Activated B cell treated with CpG ODN at 0.5 μM for 24 hours (primary cell): ENCODE measurements around the gene SH3RF3. TPM values are rescaled to one million over a fixed set of nuclear protein-coding genes. Genes with fewer than 3 reads are reported as not detected.

Source experiments
- ATAC-seq: fragments of 200-7000 bp; cut with Tn5 transposase; one replicate; pipeline ENCODE4 v1.10.0; 2021; ENCODE audit warnings: low read depth, mild to moderate bottlenecking, moderate library complexity
- CTCF ChIA-PET: fragments of 350-600 bp; sonication (Branson Sonifier 250); formaldehyde crosslinking; loops from one replicate; lab custom pipeline; 2021; ENCODE audit warnings: antibody characterized with exemption; lab: Charles Lee
- POLR2A ChIA-PET: fragments of 350-600 bp; sonication (Branson Sonifier 250); formaldehyde crosslinking; loops from one replicate; lab custom pipeline; 2021; ENCODE audit warnings: antibody characterized with exemption; lab: Charles Lee
- DNase-seq: peaks from one replicate; pipeline ENCODE4 v3.0.0; 2022
- H3K27ac Mint-ChIP-seq: one replicate; pipeline ENCODE4 v1.8.0; 2020; ENCODE audit warnings: mixed read lengths
- H3K27me3 Mint-ChIP-seq: one replicate; pipeline ENCODE4 v1.8.0; 2021; ENCODE audit warnings: mixed read lengths
- H3K36me3 Mint-ChIP-seq: one replicate; pipeline ENCODE4 v1.8.0; 2021; ENCODE audit warnings: low read depth, mixed read lengths
- H3K4me1 Mint-ChIP-seq: one replicate; pipeline ENCODE4 v1.8.0; 2021; ENCODE audit warnings: mixed read lengths
- H3K4me3 Mint-ChIP-seq: one replicate; pipeline ENCODE4 v1.8.0; 2020; ENCODE audit warnings: mild to moderate bottlenecking, mixed read lengths
- H3K9me3 Mint-ChIP-seq: one replicate; pipeline ENCODE4 v1.8.0; 2020; ENCODE audit warnings: mixed read lengths
- intact Hi-C: fragments of 100-400 bp; cut with micrococcal nuclease; formaldehyde crosslinking; loops from one replicate; pipeline ENCODE4 v1.15.1; 2024
- total RNA-seq: library from RNA; stranded (reverse); gene quantifications from 2 replicates; pipeline ENCODE4 v1.2.3, GENCODE V29; 2022
- TF ChIP-seq, protein P1 (sequence below): fragments of 200-600 bp; IDR thresholded peaks from one replicate; pipeline ENCODE4 v1.8.0; 2022; ENCODE audit warnings: antibody characterized with exemption, mild to moderate bottlenecking

The SH3RF3 gene
- total RNA-seq, 1 donor from 2014 or later: 0.09 TPM

DNA sequence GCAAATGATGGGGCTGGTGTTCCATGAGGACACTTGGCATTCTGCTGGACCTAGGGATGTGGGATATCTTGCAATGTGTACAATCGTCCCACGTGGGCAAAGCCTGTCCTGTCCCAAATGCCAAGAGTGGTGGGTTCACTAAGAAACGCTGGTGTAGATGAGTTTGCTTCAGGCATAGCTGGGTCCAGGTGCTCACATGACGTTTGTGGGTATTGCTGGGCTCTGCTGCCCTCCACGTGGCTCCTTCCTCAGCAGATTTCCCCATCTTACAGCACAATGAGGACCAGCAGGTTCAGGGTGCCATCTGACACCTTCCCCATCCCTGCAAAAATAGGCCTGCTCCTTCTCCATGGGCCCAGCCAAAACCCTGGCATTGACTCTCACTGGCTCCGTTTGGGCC lies 378.8 kb downstream of the SH3RF3 start:
- intact Hi-C loops: no loop called here
- CTCF ChIA-PET: no interaction called here
- no peaks in the 10 kb centered on the region for H3K9me3 Mint-ChIP-seq
- H3K4me1 Mint-ChIP-seq: no peaks in the 10 kb centered on the region
- peaks cover 4% of the 10 kb centered on the region for H3K27me3 Mint-ChIP-seq
- no peak overlapping the region for H3K27ac Mint-ChIP-seq
- POLR2A ChIA-PET: no interaction called here
- no peak for DNase-seq
- ATAC-seq: no peak
- H3K36me3 Mint-ChIP-seq: no peaks in the 10 kb centered on the region
- TF ChIP-seq, protein P1, sequence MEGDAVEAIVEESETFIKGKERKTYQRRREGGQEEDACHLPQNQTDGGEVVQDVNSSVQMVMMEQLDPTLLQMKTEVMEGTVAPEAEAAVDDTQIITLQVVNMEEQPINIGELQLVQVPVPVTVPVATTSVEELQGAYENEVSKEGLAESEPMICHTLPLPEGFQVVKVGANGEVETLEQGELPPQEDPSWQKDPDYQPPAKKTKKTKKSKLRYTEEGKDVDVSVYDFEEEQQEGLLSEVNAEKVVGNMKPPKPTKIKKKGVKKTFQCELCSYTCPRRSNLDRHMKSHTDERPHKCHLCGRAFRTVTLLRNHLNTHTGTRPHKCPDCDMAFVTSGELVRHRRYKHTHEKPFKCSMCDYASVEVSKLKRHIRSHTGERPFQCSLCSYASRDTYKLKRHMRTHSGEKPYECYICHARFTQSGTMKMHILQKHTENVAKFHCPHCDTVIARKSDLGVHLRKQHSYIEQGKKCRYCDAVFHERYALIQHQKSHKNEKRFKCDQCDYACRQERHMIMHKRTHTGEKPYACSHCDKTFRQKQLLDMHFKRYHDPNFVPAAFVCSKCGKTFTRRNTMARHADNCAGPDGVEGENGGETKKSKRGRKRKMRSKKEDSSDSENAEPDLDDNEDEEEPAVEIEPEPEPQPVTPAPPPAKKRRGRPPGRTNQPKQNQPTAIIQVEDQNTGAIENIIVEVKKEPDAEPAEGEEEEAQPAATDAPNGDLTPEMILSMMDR: no peak
- H3K4me3 Mint-ChIP-seq: no peak overlapping the region

DNA sequence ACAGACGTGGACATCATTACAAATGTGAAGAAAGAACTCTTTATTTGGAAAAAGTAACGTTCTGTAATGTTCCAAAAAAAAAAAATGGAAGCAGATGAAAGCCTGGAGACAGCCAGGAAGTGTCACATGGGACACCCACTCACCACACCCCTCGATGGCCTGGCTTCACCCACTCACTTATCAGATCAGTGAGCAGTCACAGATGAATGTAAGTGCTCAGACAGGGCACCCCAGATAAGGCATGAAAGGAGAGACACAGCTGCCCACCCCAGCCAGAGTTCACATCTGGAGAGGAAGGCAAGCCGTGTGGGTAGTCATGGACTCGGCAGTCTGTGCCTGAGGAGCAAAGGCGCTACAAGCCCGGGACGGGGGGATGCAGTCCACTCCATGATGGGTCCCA lies 379.6 kb downstream of the SH3RF3 start:
- intact Hi-C loops: no loop called here
- TF ChIP-seq, protein P1: no peak
- ChIA-PET POLR2A (no interaction called here), CTCF (interaction anchor here (0.9 to 2.7 kb wide), 2 partner anchors 77 to 381 kb away, joined by 3 to 62 read pairs; partner anchors contain the start of gene SH3RF3)
- no peak overlapping the region for H3K4me3 Mint-ChIP-seq
- H3K27me3 Mint-ChIP-seq: peaks cover 4% of the 10 kb centered on the region
- DNase-seq (no peak), ATAC-seq (no peak)
- no peaks in the 10 kb centered on the region for H3K9me3 Mint-ChIP-seq
- H3K36me3 Mint-ChIP-seq: no peaks in the 10 kb centered on the region
- no peak overlapping the region for H3K27ac Mint-ChIP-seq
- H3K4me1 Mint-ChIP-seq: no peaks in the 10 kb centered on the region

DNA sequence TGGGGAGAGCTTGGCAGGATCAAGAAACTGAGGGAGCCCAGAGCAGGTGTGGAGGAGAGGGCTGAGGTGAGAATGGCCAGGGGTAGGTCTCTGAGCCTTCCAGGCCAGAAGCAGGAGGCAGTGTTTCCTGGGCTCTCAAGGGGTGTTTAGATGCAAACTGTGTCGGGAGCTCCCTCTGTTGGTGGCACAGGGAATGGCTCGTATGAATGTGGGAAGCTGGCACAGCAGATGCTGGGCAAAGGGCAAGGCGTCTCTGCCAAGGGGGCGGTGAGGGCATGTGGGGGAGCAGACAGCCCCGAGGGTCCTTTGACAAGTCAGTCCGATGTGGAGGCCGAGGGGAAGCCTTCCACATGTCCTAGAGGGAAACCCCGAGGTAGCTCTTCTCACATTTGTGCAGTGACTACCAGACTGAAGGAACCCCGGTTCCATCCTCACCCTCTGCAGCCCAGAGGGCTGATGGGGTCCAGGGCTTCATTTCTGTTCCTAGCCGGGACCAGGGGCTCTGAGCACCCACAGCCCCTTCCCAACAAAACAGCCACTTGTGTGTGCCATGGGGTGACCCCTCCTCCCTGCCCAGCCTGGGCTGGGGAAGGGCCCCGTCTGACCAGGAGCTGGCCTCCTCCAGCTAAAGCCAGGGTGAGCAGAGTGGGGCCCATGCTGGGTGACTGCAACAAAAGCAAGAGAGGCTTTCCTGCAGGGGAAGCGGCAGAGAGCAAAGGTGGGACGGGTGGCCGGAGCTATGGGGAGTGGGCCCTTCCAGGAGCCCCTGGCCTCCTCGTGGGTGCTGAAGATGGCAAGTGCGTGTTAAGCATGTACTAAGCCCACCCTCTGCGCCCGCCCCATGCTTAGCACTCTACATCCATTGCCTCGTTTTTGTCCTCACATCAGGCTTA lies 381.4 kb downstream of the SH3RF3 start:
- POLR2A ChIA-PET: interaction anchor here (1.0 kb wide), 1 partner anchor 382 kb away, joined by 4 read pairs; no protein-coding TSS in a partner anchor

DNA sequence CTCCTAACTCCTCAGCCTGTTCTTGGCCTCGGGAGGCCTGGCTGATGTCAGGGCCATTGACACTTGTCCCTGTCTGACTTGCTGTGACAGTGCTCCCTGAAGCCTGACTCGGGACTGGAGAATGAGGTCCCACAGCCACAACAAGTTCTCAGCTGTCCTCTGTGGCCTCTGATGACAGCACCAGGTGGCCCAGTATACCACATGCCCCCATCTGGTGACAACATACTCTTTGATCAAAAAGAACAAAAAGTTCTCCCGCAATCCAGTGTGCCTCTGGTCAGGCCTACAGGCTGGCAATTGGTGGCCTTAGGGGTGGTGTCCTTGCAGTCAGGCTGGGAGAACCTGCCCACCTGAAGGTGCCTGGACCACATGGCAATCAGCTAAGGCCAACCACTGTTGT lies 382.2 kb downstream of the SH3RF3 start:
- Mint-ChIP-seq H3K4me1 (no peaks in the 10 kb centered on the region), H3K36me3 (no peaks in the 10 kb centered on the region), H3K27ac (no peak overlapping the region), H3K27me3 (peaks cover 4% of the 10 kb centered on the region), H3K9me3 (no peaks in the 10 kb centered on the region), H3K4me3 (no peak overlapping the region)
- no peak for DNase-seq
- TF ChIP-seq, protein P1: no peak
- ChIA-PET POLR2A (no interaction called here), CTCF (interaction anchor here (1.8 to 2.7 kb wide), 2 partner anchors 379 to 383 kb away, joined by 8 to 62 read pairs; partner anchors contain the start of gene SH3RF3)
- no peak for ATAC-seq
- intact Hi-C loops: loop anchor here (2.0 kb wide), 2 partner anchors 582 to 656 kb away; no protein-coding TSS in a partner anchor

More for the DNA sequence above, 381.4 kb downstream of the SH3RF3 start:
- Mint-ChIP-seq H3K4me3 (no peak overlapping the region), H3K27me3 (peaks cover 4% of the 10 kb centered on the region), H3K27ac (no peak overlapping the region), H3K9me3 (no peaks in the 10 kb centered on the region), H3K36me3 (no peaks in the 10 kb centered on the region), H3K4me1 (no peaks in the 10 kb centered on the region)
- CTCF ChIA-PET: interaction anchor here (0.6 to 2.7 kb wide), 12 partner anchors 8 to 582 kb away, joined by 3 to 62 read pairs (median 4); partner anchors contain the start of gene SH3RF3
- ATAC-seq (peak; percentile 77), DNase-seq (peak; percentile 59)
- intact Hi-C loops: loop anchor here (2.0 kb wide), 2 partner anchors 582 to 656 kb away; no protein-coding TSS in a partner anchor
- TF ChIP-seq, protein P1: no peak

DNA sequence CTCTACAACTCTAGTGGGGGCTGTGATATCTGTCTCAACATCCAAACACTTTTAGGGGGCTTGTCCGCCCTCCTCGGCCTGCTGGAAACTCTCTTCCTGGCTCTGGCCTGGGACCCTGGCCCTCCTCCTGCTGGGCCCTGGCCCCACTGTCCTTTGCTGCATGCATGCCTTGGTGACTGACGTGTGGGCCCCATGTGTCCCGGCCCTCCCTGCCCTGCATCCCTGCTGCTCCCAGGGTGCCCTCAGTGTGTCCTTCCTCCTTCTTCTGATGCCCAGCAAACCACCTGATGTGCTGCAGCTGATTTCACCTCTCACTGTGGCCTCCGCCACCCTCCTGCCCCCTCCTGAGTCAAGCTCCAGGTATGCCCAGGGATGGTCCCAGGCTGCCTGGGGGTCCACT lies 383.1 kb downstream of the SH3RF3 start:
- DNase-seq (no peak), ATAC-seq (no peak)
- TF ChIP-seq, protein P1: no peak
- no peak overlapping the region for H3K4me3 Mint-ChIP-seq
- H3K36me3 Mint-ChIP-seq: no peaks in the 10 kb centered on the region
- ChIA-PET POLR2A (no interaction called here), CTCF (no interaction called here)
- H3K27me3 Mint-ChIP-seq: peaks cover 4% of the 10 kb centered on the region
- no peak overlapping the region for H3K27ac Mint-ChIP-seq
- no peaks in the 10 kb centered on the region for H3K9me3 Mint-ChIP-seq
- H3K4me1 Mint-ChIP-seq: no peaks in the 10 kb centered on the region
- intact Hi-C loops: no loop called here
